Pancreas (tissue), 10 donors: ENCODE results near the gene RBM38. TPM values are rescaled to one million over a fixed set of nuclear protein-coding genes. Genes with fewer than 3 reads are reported as not detected.

Experiments
- ATAC-seq, 4 donors: fragments of 200-7000 bp; cut with Tn5 transposase; one replicate each; pipeline versions ENCODE4 v1.8.0 to v1.9.1; 2020; ENCODE audit warnings: mild to moderate bottlenecking in 4 of 4, moderate library complexity in 4 of 4
- DNase-seq, 6 donors: peaks; one replicate each; pipeline ENCODE4 v3.0.0-alpha.2; 2020
- FAIRE-seq: peaks from 2 replicates; lab custom pipeline; 2012; peaks lifted over from hg19 to GRCh38; lab: Jason Lieb, UNC
- H3K27ac ChIP-seq, 4 donors: fragments of 200-600 bp; sonication (generic); 1 replicate in 3 of 4; 2 replicates in 1 of 4; pipeline versions ENCODE4 v1.5.0 to v1.8.0; 2020
- H3K27me3 ChIP-seq, 4 donors: fragments of 200-600 bp; one replicate each; pipeline ENCODE4 v1.8.0; 2021
- H3K36me3 ChIP-seq, 3 donors: fragments of 200-600 bp; sonication (generic) in 1 of 3; one replicate each; pipeline versions ENCODE4 v1.5.0 to v1.8.0; 2020 to 2021
- H3K4me1 ChIP-seq, 3 donors: fragments of 200-600 bp; one replicate each; pipeline ENCODE4 v1.8.0; 2021
- H3K4me3 ChIP-seq, 4 donors: fragments of 200-600 bp; sonication (generic) in 2 of 4; one replicate each; pipeline versions ENCODE4 v1.5.0 to v1.8.0; 2020 to 2021
- H3K9me3 ChIP-seq, 4 donors: fragments of 200-600 bp; one replicate each; pipeline ENCODE4 v1.8.0; 2021
- CTCF ChIP-seq, 4 donors: fragments of 200-600 bp; sonication (generic) in 3 of 4; IDR thresholded peaks; one replicate each; pipeline versions ENCODE4 v1.5.0 to v1.8.0; 2021; ENCODE audit warnings: antibody characterized with exemption in 4 of 4
- WGBS, 2 donors: extraction: QIAGEN DNeasy Blood & Tissue Kit; methylation state at CpG; one replicate each; pipeline ENCODE4 v1.1.7; 2013; 5-methylcytosine and 5-hydroxymethylcytosine counted together
- intact Hi-C, 3 donors: fragments of 100-400 bp; cut with DNase I; formaldehyde crosslinking; loops; one replicate each; pipeline versions ENCODE4 v1.11.1 to v1.14.2; 2022
- polyA plus RNA-seq, 2 donors: library from polyadenylated mRNA; stranded (reverse); fragments of 200-250 nt; gene quantifications; one replicate each; pipeline ENCODE4 v1.2.3, GENCODE V29; 2013
- total RNA-seq, 6 donors: library from RNA; stranded (reverse); fragmentation: NEBNext Ultra II Directional in 4 of 6; extraction: Animal tissue kit (Norgen Biotek cat#: 25700) in 4 of 6; gene quantifications; one replicate each; pipeline versions ENCODE4 v1.2.1 to v1.2.4, GENCODE V29; 2021 to 2023
- donor health status: healthy with polysubstance abuse.
- donor health status: DM: no; HTN: no; CAD: no; lungs with moderate emphysema.
- donor health status: DM: no; HTN: no; CAD: no.
- donor health status: control.
- donor health status: control.
- donor health status: Bipolar disorder and iron deficiency.
- donor health status: DM: yes; HTN: yes; CAD: no.
- donor health status: DM: no; HTN: no; CAD: no.
- donor health status: DM: no; HTN: no; CAD: no.
- donor health status: DM: yes; HTN: yes; CAD: no.

Gene RBM38
- total and polyA plus RNA-seq, 8 donors = 3.9 to 13.1 (median 6.2) TPM

- FAIRE-seq (no peak), DNase-seq (peak in 3 of 6 donors; percentile 17 to 57 (median 48)), ATAC-seq (peak in 3 of 4 donors; percentile 13 to 68 (median 20))
- H3K4me1 ChIP-seq = no peaks in the 10 kb centered on the region
- H3K27me3 ChIP-seq = no peaks in the 10 kb centered on the region
- 53 to 67% methylated on average over 21 of the region's 21 CpGs for WGBS, 2 donors
- H3K4me3 ChIP-seq = no peak overlapping the region
- H3K9me3 ChIP-seq = no peaks in the 10 kb centered on the region
- intact Hi-C loops = no loop called here
- no peak overlapping the region for H3K27ac ChIP-seq
- no peak for TF ChIP-seq CTCF (IDR thresholded peaks at IDR 0.05)
- H3K36me3 ChIP-seq = peaks cover 0 to 5% (median 0%) of the 10 kb centered on the region in 3 donors
Observed at GRCh38 chr20:57399587-57400155, 8.5 kb downstream of the RBM38 start.

GRCh38 chr20:57400231-57400701 is 9.1 kb downstream of the RBM38 start:
- WGBS, 2 donors = 81 to 85% methylated on average over 10 to 11 of the region's 11 CpGs
- H3K4me1 ChIP-seq = no peaks in the 10 kb centered on the region
- H3K4me3 ChIP-seq = no peak overlapping the region
- H3K27ac ChIP-seq = no peak overlapping the region
- H3K9me3 ChIP-seq = no peaks in the 10 kb centered on the region
- peaks cover 0 to 5% (median 0%) of the 10 kb centered on the region in 3 donors for H3K36me3 ChIP-seq
- no peak for ATAC-seq
- TF ChIP-seq CTCF (IDR thresholded peaks at IDR 0.05) = no peak
- H3K27me3 ChIP-seq = no peaks in the 10 kb centered on the region
- FAIRE-seq = no peak
- intact Hi-C loops = no loop called here
- DNase-seq = peak in 3 of 6 donors; percentile 17 to 58 (median 41)

GRCh38 chr20:57400821-57401564 is 9.8 kb downstream of the RBM38 start:
- WGBS, 2 donors = 91% methylated on average over 19 to 21 of the region's 21 CpGs

GRCh38 chr20:57401565-57401918 is 10.3 kb downstream of the RBM38 start:
- DNase-seq (peak in 1 of 6 donors; percentile 6), FAIRE-seq (no peak), ATAC-seq (no peak)
- 93 to 97% methylated on average over 7 of the region's 7 CpGs for WGBS, 2 donors
- TF ChIP-seq CTCF (IDR thresholded peaks at IDR 0.05) = no peak
- Histone ChIP-seq H3K4me3 (no peak overlapping the region), H3K4me1 (no peaks in the 10 kb centered on the region), H3K27me3 (no peaks in the 10 kb centered on the region), H3K27ac (no peak overlapping the region), H3K9me3 (no peaks in the 10 kb centered on the region), H3K36me3 (peaks cover 0 to 5% (median 0%) of the 10 kb centered on the region in 3 donors)
- intact Hi-C loops = no loop called here

More at GRCh38 chr20:57400821-57401564, 9.8 kb downstream of the RBM38 start:
- H3K9me3 ChIP-seq = no peaks in the 10 kb centered on the region
- DNase-seq (peak in 3 of 6 donors; percentile 23 to 62 (median 50)), FAIRE-seq (no peak), ATAC-seq (no peak)
- peaks cover 0 to 5% (median 0%) of the 10 kb centered on the region in 3 donors for H3K36me3 ChIP-seq
- H3K4me1 ChIP-seq = no peaks in the 10 kb centered on the region
- H3K4me3 ChIP-seq = no peak overlapping the region
- TF ChIP-seq CTCF (IDR thresholded peaks at IDR 0.05) = no peak
- no peaks in the 10 kb centered on the region for H3K27me3 ChIP-seq
- no peak overlapping the region for H3K27ac ChIP-seq
- intact Hi-C loops = no loop called here
